ENCODE measurements around the gene SMIM29.

GRCh38 chr6:34239893-34240292, 8.9 kb downstream of the SMIM29 start:
- TF ChIP-seq CTCF (conservative IDR thresholded peaks at IDR 0.05; ENCODE audit: low read depth, low read length) = no peak
- TF ChIP-seq EZH2 (IDR thresholded peaks at IDR 0.05; ENCODE audit: borderline replicate concordance, low read depth, low read length, poor library complexity, severe bottlenecking) = no peak
